Breast epithelium (tissue), 4 donors: ENCODE data around the gene TTC28. TPM values are rescaled to one million over a fixed set of nuclear protein-coding genes. Genes with fewer than 3 reads are reported as not detected.
"Not testable (repeated sequence)": the region's sequence is repeated elsewhere in the genome, so short reads cannot be mapped to it uniquely, and the experiment has no call there.

ENCODE experiments used
- DNase-seq, 2 donors: peaks; one replicate each; pipeline ENCODE4 v3.0.0-alpha.2; 2019; ENCODE audit warnings: low spot score in 2 of 2
- H3K27ac ChIP-seq, 2 donors: fragments of 200-600 bp; sonication (generic) in 1 of 2; one replicate each; pipeline ENCODE4 v1.5.1; 2016 to 2019; ENCODE audit warnings: mild to moderate bottlenecking in 1 of 2
- H3K27me3 ChIP-seq, 2 donors: fragments of 200-600 bp; sonication (generic) in 1 of 2; one replicate each; pipeline versions ENCODE4 v1.5.1 to v1.6.0; 2017 to 2019; ENCODE audit warnings: control low read depth in 1 of 2, mild to moderate bottlenecking in 1 of 2
- H3K36me3 ChIP-seq: fragments of 200-600 bp; one replicate; pipeline ENCODE4 v1.5.1; 2019
- H3K4me1 ChIP-seq, 2 donors: fragments of 200-600 bp; sonication (generic); one replicate each; pipeline ENCODE4 v1.5.1; 2016 to 2019; ENCODE audit warnings: control low read depth in 1 of 2
- H3K4me3 ChIP-seq, 3 donors: fragments of 200-600 bp; sonication (generic); 1 replicate in 2 of 3; 2 replicates in 1 of 3; pipeline ENCODE4 v1.5.1; 2016 to 2019; ENCODE audit warnings: mild to moderate bottlenecking in 3 of 3, moderate library complexity in 2 of 3
- H3K9me3 ChIP-seq, 2 donors: fragments of 200-600 bp; sonication (generic) in 1 of 2; one replicate each; pipeline ENCODE4 v1.5.1; 2016 to 2019; ENCODE audit warnings: control low read depth in 1 of 2
- POLR2A ChIP-seq: fragments of 450-650 bp; IDR thresholded peaks from one replicate; pipeline ENCODE4 v1.6.1; 2016; ENCODE audit warnings: antibody characterized with exemption, mild to moderate bottlenecking, moderate library complexity
- POLR2AphosphoS5 ChIP-seq, 3 donors: sonication (generic); formaldehyde crosslinking; IDR thresholded peaks; one replicate each; pipeline ENCODE4 v1.6.1; 2017; ENCODE audit warnings: antibody characterized with exemption in 3 of 3
- intact Hi-C: fragments of 100-400 bp; cut with DNase I; formaldehyde crosslinking; loops from one replicate; pipeline ENCODE4 v1.15.1; 2023; ENCODE audit warnings: low total_unique reads
- total RNA-seq, 3 donors: library from RNA; depleted of rRNA; stranded (reverse); fragments of >200 nt; gene quantifications; one replicate each; pipeline ENCODE4 v1.1.0, GENCODE V29; 2016
- TF ChIP-seq, protein P1 (sequence below), 3 donors: fragments of 450-650 bp; IDR thresholded peaks; one replicate each; pipeline ENCODE4 v1.5.1; 2016 to 2017; ENCODE audit warnings: antibody characterized with exemption in 3 of 3, mild to moderate bottlenecking in 3 of 3, moderate library complexity in 3 of 3

TTC28 gene
- total RNA-seq, 3 donors from 2014 or later: 33.5 to 43.3 (median 40.2) TPM

DNA sequence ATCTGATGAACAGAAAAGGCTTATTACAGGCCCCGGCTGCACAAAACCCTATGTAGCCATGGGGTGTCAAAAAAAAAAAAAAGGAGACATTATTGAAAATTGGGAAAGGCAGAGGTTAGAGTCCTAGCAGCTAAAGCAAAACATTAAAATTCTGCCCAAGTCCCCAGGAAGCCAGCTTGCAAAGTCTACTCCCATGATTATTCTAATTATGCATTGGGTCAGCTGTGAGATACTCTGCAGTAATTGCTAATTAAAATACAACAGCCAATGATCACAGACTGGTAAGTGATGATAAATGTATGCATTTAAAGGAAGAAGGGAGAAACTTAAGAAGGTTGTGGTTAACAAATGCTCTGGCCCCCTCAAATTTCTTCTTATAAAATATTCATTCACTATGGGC is 473.7 kb downstream of the TTC28 start:
- H3K27ac ChIP-seq: no peak overlapping the region
- no peak overlapping the region for H3K4me3 ChIP-seq
- no peaks in the 10 kb centered on the region for H3K4me1 ChIP-seq
- no peaks in the 10 kb centered on the region for H3K36me3 ChIP-seq
- intact Hi-C loops: no loop called here
- DNase-seq: no peak
- no peaks in the 10 kb centered on the region for H3K27me3 ChIP-seq
- TF ChIP-seq POLR2AphosphoS5 (IDR thresholded peaks at IDR 0.05) (no peak), POLR2A (no peak)
- TF ChIP-seq, protein P1, sequence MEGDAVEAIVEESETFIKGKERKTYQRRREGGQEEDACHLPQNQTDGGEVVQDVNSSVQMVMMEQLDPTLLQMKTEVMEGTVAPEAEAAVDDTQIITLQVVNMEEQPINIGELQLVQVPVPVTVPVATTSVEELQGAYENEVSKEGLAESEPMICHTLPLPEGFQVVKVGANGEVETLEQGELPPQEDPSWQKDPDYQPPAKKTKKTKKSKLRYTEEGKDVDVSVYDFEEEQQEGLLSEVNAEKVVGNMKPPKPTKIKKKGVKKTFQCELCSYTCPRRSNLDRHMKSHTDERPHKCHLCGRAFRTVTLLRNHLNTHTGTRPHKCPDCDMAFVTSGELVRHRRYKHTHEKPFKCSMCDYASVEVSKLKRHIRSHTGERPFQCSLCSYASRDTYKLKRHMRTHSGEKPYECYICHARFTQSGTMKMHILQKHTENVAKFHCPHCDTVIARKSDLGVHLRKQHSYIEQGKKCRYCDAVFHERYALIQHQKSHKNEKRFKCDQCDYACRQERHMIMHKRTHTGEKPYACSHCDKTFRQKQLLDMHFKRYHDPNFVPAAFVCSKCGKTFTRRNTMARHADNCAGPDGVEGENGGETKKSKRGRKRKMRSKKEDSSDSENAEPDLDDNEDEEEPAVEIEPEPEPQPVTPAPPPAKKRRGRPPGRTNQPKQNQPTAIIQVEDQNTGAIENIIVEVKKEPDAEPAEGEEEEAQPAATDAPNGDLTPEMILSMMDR (IDR thresholded peaks at IDR 0.05): no peak
- H3K9me3 ChIP-seq: no peaks in the 10 kb centered on the region

DNA sequence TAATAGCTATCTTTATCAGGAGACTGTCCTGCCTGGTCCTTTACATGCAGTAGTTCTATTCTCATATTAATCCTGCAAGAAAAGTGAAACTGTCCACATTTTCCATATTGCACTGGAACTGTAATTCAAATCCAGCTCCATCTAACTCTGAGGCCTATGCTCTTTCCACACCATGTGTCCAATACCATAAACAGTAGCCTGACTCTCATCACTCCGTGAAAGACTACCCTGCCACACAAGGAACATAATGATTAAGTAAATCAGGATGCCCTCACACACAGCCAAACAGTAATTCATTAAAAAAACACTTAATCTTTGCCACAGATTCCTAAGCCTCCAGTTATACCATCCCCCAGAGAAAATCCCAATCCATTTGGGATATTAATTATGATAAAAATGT is 475.3 kb downstream of the TTC28 start:
- no peak for DNase-seq
- no peaks in the 10 kb centered on the region for H3K27me3 ChIP-seq
- intact Hi-C loops: no loop called here

DNA sequence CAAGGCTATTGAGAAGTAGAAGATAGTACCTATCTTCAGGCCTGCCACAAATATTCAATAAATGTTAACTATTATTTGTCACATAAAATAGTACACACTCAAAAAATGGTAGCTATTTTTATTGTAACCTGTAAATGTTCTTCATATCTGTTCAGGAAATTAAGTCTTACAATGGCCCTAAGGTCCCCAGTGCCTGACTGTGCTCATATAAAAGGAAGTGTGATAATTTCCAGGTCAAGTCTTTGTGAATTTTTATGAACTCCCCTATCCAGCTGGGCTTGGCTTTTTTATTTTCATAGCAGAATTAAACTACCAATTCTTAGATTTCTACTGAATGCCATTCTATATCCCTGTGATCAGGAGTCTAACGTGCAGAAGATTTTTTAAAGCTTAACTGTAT is 476.4 kb downstream of the TTC28 start:
- intact Hi-C loops: no loop called here

More for the DNA sequence above, 475.3 kb downstream of the TTC28 start:
- no peaks in the 10 kb centered on the region for H3K36me3 ChIP-seq
- H3K4me1 ChIP-seq: no peaks in the 10 kb centered on the region
- H3K27ac ChIP-seq: no peak overlapping the region
- H3K4me3 ChIP-seq: no peak overlapping the region
- TF ChIP-seq POLR2AphosphoS5 (IDR thresholded peaks at IDR 0.05) (no peak), POLR2A (no peak)
- TF ChIP-seq, protein P1 (IDR thresholded peaks at IDR 0.05): no peak
- no peaks in the 10 kb centered on the region for H3K9me3 ChIP-seq

DNA sequence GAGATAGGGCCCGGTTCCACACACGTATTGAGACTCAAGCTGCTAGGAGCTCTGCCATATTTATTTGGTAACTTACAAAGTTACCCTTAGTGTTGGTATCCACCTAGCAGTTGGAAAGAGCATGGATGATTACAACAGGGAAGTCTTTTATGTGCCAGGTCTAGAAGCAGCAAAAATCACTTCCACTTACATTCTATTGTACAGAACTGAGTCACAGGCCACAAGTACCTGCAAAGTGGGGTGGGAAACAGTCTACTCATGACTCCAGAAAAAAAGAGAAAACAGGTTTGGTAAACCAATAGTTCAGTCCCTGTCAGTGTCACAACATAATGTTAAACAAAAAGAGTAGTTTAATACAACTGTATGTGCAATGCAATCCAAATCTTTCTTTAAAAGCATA is 480.9 kb downstream of the TTC28 start:
- Histone ChIP-seq H3K27ac (no peak overlapping the region), H3K9me3 (no peaks in the 10 kb centered on the region), H3K36me3 (no peaks in the 10 kb centered on the region), H3K27me3 (no peaks in the 10 kb centered on the region), H3K4me3 (no peak overlapping the region), H3K4me1 (no peaks in the 10 kb centered on the region)
- intact Hi-C loops: no loop called here
- no peak for DNase-seq
- no peak for TF ChIP-seq POLR2A
- no peak for TF ChIP-seq POLR2AphosphoS5 (IDR thresholded peaks at IDR 0.05)
- TF ChIP-seq, protein P1 (IDR thresholded peaks at IDR 0.05): no peak

More for the DNA sequence above, 476.4 kb downstream of the TTC28 start:
- TF ChIP-seq, protein P1 (IDR thresholded peaks at IDR 0.05): no peak
- TF ChIP-seq POLR2AphosphoS5 (IDR thresholded peaks at IDR 0.05) (no peak), POLR2A (no peak)
- Histone ChIP-seq H3K4me1 (no peaks in the 10 kb centered on the region), H3K36me3 (no peaks in the 10 kb centered on the region), H3K27me3 (no peaks in the 10 kb centered on the region), H3K9me3 (no peaks in the 10 kb centered on the region), H3K27ac (no peak overlapping the region), H3K4me3 (no peak overlapping the region)
- DNase-seq: no peak

DNA sequence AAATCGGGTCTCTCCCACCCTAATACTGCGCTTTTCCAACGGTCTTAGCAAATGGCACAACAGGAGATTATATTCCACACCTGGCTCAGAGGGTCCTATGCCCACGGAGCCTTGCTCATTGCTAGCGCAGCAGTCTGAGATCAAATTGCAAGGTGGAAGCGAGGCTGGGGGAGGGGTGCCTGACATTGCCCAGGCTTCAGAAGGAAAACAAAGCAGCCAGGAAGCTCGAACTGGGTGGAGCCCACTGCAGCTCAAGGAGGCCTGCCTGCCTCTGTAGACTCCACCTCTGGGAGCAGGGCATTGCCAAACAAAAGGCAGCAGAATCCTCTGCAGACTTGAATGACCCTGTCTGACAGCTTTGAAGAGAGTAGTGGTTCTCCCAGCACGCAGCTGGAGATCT is 488.1 kb downstream of the TTC28 start:
- H3K27ac ChIP-seq, H3K27me3 ChIP-seq, intact Hi-C loops, H3K9me3 ChIP-seq, H3K4me3 ChIP-seq, DNase-seq, H3K36me3 ChIP-seq, H3K4me1 ChIP-seq: not testable (repeated sequence)
